K562 (cell line): ENCODE measurements around the gene ZNF672. TPM values are rescaled to one million over a fixed set of nuclear protein-coding genes. Genes with fewer than 3 reads are reported as not detected.

ENCODE experiments used
- ATAC-seq: fragments of 200-7000 bp; cut with Tn5 transposase; 3 replicates; pipeline ENCODE4 v1.9.1; 2020; ENCODE audit warnings: moderate library complexity
- BruUV-seq: library from RNA; stranded (reverse); fragments of 400-500 nt; replicated peaks from 2 replicates; lab custom pipeline; 2021; lab: Mats Ljungman, UMichigan
- CTCF ChIA-PET: fragments of 300-600 bp; formaldehyde crosslinking; extraction: SDS; loops from one replicate; lab custom pipeline; 2021; ENCODE audit warnings: low intra/inter-chr PET ratio; lab: Yijun Ruan, JAX
- POLR2A ChIA-PET: fragments of 300-600, 350-650 bp; sonication (Branson Sonifier 250); formaldehyde crosslinking; extraction: SDS; loops from one replicate; lab custom pipeline; 2021; ENCODE audit warnings: antibody characterized with exemption, inconsistent platforms; lab: Yijun Ruan, JAX
- DNase-seq, 4 experiments: peaks; one replicate each; pipeline versions ENCODE4 v3.0.0 to v3.0.0-alpha.2; 2011 to 2018; ENCODE audit warnings: low spot score in 3 of 4, mixed read lengths in 3 of 4; ENCODE audit errors: extremely low read depth in 1 of 4
- FAIRE-seq: peaks from 2 replicates; lab custom pipeline; 2011; peaks lifted over from hg19 to GRCh38; lab: Jason Lieb, UNC
- H2AFZ ChIP-seq: 2 replicates; pipeline ENCODE4 v1.6.0; 2011; ENCODE audit warnings: low read depth, low read length, control low read depth, inconsistent platforms
- H3K27ac ChIP-seq: fragments of 200-600 bp; 3 replicates; pipeline ENCODE4 v1.8.0; 2011; ENCODE audit warnings: low read depth, mild to moderate bottlenecking, control low read depth, inconsistent platforms, low read length, moderate library complexity, mixed read lengths; ENCODE audit errors: extremely low read depth
- H3K27me3 ChIP-seq, 2 experiments: fragments of 300-600 bp in 1 of 2; 2 replicates in 1 of 2; 3 replicates in 1 of 2; pipeline versions ENCODE4 v1.6.0 to v1.8.0; 2011; ENCODE audit warnings: inconsistent platforms in 2 of 2, low read length in 2 of 2, mild to moderate bottlenecking in 1 of 2, mixed read lengths in 1 of 2, moderate library complexity in 1 of 2; ENCODE audit not compliant: control insufficient read depth in 2 of 2, insufficient read depth in 2 of 2
- H3K36me3 ChIP-seq: fragments of 300-600 bp; 3 replicates; pipeline ENCODE4 v1.8.0; 2011; ENCODE audit warnings: mild to moderate bottlenecking, low read length, inconsistent platforms; ENCODE audit not compliant: control insufficient read depth, insufficient read depth
- H3K4me1 ChIP-seq, 2 experiments: fragments of 200-600 bp in 1 of 2; replicated peaks in 1 of 2; 2 replicates in 1 of 2; 3 replicates in 1 of 2; pipeline versions ENCODE4 v1.5.1 to v1.8.0; 2011; ENCODE audit warnings: inconsistent platforms in 2 of 2, low read length in 2 of 2, mild to moderate bottlenecking in 1 of 2, mixed read lengths in 1 of 2, moderate library complexity in 1 of 2; ENCODE audit not compliant: control insufficient read depth in 2 of 2, insufficient read depth in 2 of 2
- H3K4me2 ChIP-seq: 2 replicates; pipeline ENCODE4 v1.6.1; 2011; ENCODE audit warnings: low read length, control low read depth, inconsistent platforms, mixed read lengths; ENCODE audit not compliant: insufficient read depth
- H3K4me3 ChIP-seq: fragments of 200-600 bp; sonication (generic), shearing (Covaris generic); 2 replicates; pipeline ENCODE4 v1.5.1; 2016; ENCODE audit warnings: control low read depth, inconsistent platforms
- H3K79me2 ChIP-seq: fragments of 200-600 bp; 3 replicates; pipeline ENCODE4 v1.8.0; 2011; ENCODE audit warnings: low read length, inconsistent platforms; ENCODE audit not compliant: control insufficient read depth, insufficient read depth
- H3K9ac ChIP-seq, 2 experiments: 2 replicates each; pipeline versions ENCODE4 v1.6.0 to v1.6.1; 2011; ENCODE audit warnings: low read depth in 2 of 2, low read length in 2 of 2, control low read depth in 1 of 2, inconsistent platforms in 1 of 2, mild to moderate bottlenecking in 1 of 2, mixed read lengths in 1 of 2; ENCODE audit not compliant: insufficient read depth in 1 of 2
- H3K9me1 ChIP-seq: one replicate; pipeline ENCODE4 v1.6.0; 2011; ENCODE audit warnings: inconsistent platforms, mild to moderate bottlenecking, low read length, moderate library complexity; ENCODE audit not compliant: control insufficient read depth, insufficient read depth
- H3K9me3 ChIP-seq: replicated peaks from 2 replicates; pipeline ENCODE4 v1.5.1; 2011; ENCODE audit warnings: low read depth, low read length, inconsistent platforms; ENCODE audit not compliant: control insufficient read depth, insufficient read depth
- H4K20me1 ChIP-seq: replicated peaks from 2 replicates; pipeline ENCODE4 v1.6.1; 2011; ENCODE audit warnings: low read length, inconsistent platforms, mixed read lengths; ENCODE audit not compliant: control insufficient read depth, insufficient read depth
- ATF7 ChIP-seq: fragments of 450-650 bp; IDR thresholded peaks from 2 replicates; pipeline ENCODE4 v1.7.1; 2014; ENCODE audit warnings: mild to moderate bottlenecking, moderate library complexity
- CAMTA2 ChIP-seq: fragments of 250-450 bp; sonication (Bioruptor Pico); conservative IDR thresholded peaks from 2 replicates; pipeline ENCODE4 v1.5.1; 2022
- MYNN ChIP-seq, 2 experiments: sonication (generic); formaldehyde crosslinking in 1 of 2; IDR thresholded peaks; 2 replicates each; pipeline versions ENCODE4 v1.5.0 to v1.6.1; 2016 to 2020; ENCODE audit warnings: antibody characterized with exemption in 1 of 2, missing genetic modification reagents in 1 of 2
- POLR2AphosphoS2 ChIP-seq: IDR thresholded peaks from 2 replicates; pipeline ENCODE4 v1.6.1; 2012; ENCODE audit warnings: low read length, improper control_type of control experiment
- POLR2AphosphoS5 ChIP-seq: IDR thresholded peaks from 2 replicates; pipeline ENCODE4 v1.6.1; 2011; ENCODE audit warnings: mild to moderate bottlenecking, low read depth, low read length, moderate library complexity; ENCODE audit not compliant: control insufficient read depth, insufficient read depth
- RAD51 ChIP-seq: fragments of 450-650 bp; IDR thresholded peaks from 2 replicates; pipeline ENCODE4 v1.7.1; 2016; ENCODE audit warnings: low read depth, mild to moderate bottlenecking, borderline replicate concordance
- SMARCC2 ChIP-seq: fragments of 450-650 bp; IDR thresholded peaks from 2 replicates; pipeline ENCODE4 v1.6.1; 2017; ENCODE audit warnings: antibody characterized with exemption, moderate library complexity, mild to moderate bottlenecking, low read depth
- TBL1XR1 ChIP-seq, 2 experiments: IDR thresholded peaks; 2 replicates each; pipeline ENCODE4 v1.6.1; 2012; ENCODE audit warnings: improper control_type of control experiment in 2 of 2, low read length in 2 of 2, mild to moderate bottlenecking in 1 of 2
- ZBTB49 ChIP-seq: sonication (generic); formaldehyde crosslinking; IDR thresholded peaks from 2 replicates; pipeline ENCODE4 v1.8.0; 2022; ENCODE audit warnings: missing genetic modification reagents, mild to moderate bottlenecking, borderline replicate concordance
- ZNF311 ChIP-seq: fragments of 250-450 bp; sonication (Bioruptor Pico); IDR thresholded peaks from 2 replicates; pipeline ENCODE4 v1.4.0; 2020; ENCODE audit warnings: mild to moderate bottlenecking, moderate library complexity
- ZNF717 ChIP-seq: fragments of 250-450 bp; sonication (Bioruptor Pico); IDR thresholded peaks from 2 replicates; pipeline ENCODE4 v1.5.0; 2021
- WGBS: fragments of 100-300 bp; shearing (Covaris generic); methylation state at CpG from one replicate; pipeline ENCODE4 v1.1.6; 2016; ENCODE audit warnings: low coverage, mixed read lengths; ENCODE audit not compliant: insufficient coverage; ENCODE audit errors: missing lambda C conversion rate; 5-methylcytosine and 5-hydroxymethylcytosine counted together
- in situ Hi-C: fragments of 300-500 bp; cut with MboI; formaldehyde crosslinking; loops from 4 replicates; pipeline ENCODE4 v1.15.0; 2018; ENCODE audit warnings: inconsistent platforms, mixed read lengths
- intact Hi-C: fragments of 100-400 bp; cut with micrococcal nuclease; formaldehyde crosslinking; loops from 2 replicates; pipeline ENCODE4 v1.14.2; 2022
- polyA plus RNA-seq, 8 experiments: library from polyadenylated mRNA; depleted of rRNA in 4 of 8; stranded (reverse) in 5 of 8; unstranded in 3 of 8; fragments of >200 nt; fragmentation: Nextera tagmentation in 2 of 8; fragmentation: Illumina TruSeq in 1 of 8; extraction: Ambion mirVana in 2 of 8; extraction: Trizol in 1 of 8; gene quantifications; 2 replicates each; pipeline versions ENCODE4 v1.2.1 to v1.2.3, GENCODE V29; 2011 to 2014; ENCODE audit warnings: inconsistent platforms in 1 of 8, missing spikeins in 1 of 8
- total RNA-seq, 7 experiments: library from RNA; depleted of rRNA in 6 of 7; stranded (reverse); fragments of >200 nt in 6 of 7; fragmentation: Illumina TruSeq in 2 of 7; extraction: Trizol in 2 of 7; gene quantifications; 2 replicates each; pipeline versions ENCODE4 v1.2.1 to v1.2.3, GENCODE V29; 2011 to 2021; ENCODE audit warnings: low replicate concordance in 1 of 7
- TF ChIP-seq, protein P1 (sequence below): sonication (generic); formaldehyde crosslinking; IDR thresholded peaks from 2 replicates; pipeline ENCODE4 v1.8.0; 2023; ENCODE audit warnings: missing genetic modification reagents, mild to moderate bottlenecking, borderline replicate concordance
- TF ChIP-seq, protein P2 (sequence below), 2 experiments: fragments of 250-450 bp in 1 of 2; fragments of 450-650 bp in 1 of 2; sonication (Bioruptor Pico) in 1 of 2; IDR thresholded peaks; 2 replicates each; pipeline versions ENCODE4 v1.6.1 to v1.8.0; 2016 to 2021; ENCODE audit warnings: mild to moderate bottlenecking in 2 of 2, moderate library complexity in 2 of 2, missing compliant biosample characterization in 1 of 2, missing genetic modification characterization in 1 of 2

The ZNF672 gene
- total and polyA plus RNA-seq, 9 of the 15 experiments (the other 6 are each of a cell fraction or from before 2014, with no cell fraction given), result 1.9 to 57.9 (median 24.1) TPM

GRCh38 chr1:248886237-248886895, 48.3 kb downstream of the ZNF672 start:
- no peaks in the 10 kb centered on the region for H4K20me1 ChIP-seq
- H3K27ac ChIP-seq, result peak overlapping the region; percentile 51
- no peaks in the 10 kb centered on the region for H3K36me3 ChIP-seq
- 0% methylated on average over 1 of the region's 1 CpG for WGBS
- H3K4me2 ChIP-seq, result peak overlapping the region; percentile 0; the same call in 1 of the 2 replicates
- no peaks in the 10 kb centered on the region for H3K27me3 ChIP-seq
- no TSS peak for BruUV-seq
- POLR2A ChIA-PET, result interaction anchor here (1.0 to 3.3 kb wide), 2 partner anchors 13 to 28 kb away, joined by 4 to 19 read pairs; partner anchors contain the start of gene ZNF692
- H3K9me1 ChIP-seq, result no peaks in the 10 kb centered on the region
- peak overlapping the region; percentile 37 to 75; a peak in 3 of 4 replicates for H3K9ac ChIP-seq
- CTCF ChIA-PET, result no interaction called here
- peaks cover 23 to 56% of the 10 kb centered on the region in 2 experiments for H3K4me1 ChIP-seq
- DNase-seq (peak in 1 of 4 experiments; percentile 51), FAIRE-seq (no peak), ATAC-seq (no peak)
- intact Hi-C loops (no loop called here), in situ Hi-C loops (no loop called here)
- H3K79me2 ChIP-seq, result no peaks in the 10 kb centered on the region
- no peak overlapping the region for H3K4me3 ChIP-seq
- H2AFZ ChIP-seq, result peak overlapping the region; percentile 81
- H3K9me3 ChIP-seq, result no peaks in the 10 kb centered on the region
- TF ChIP-seq RAD51 (no peak), CAMTA2 (CRISPR knock-in tag) (no peak), SMARCC2 (no peak), ATF7 (no peak), MYNN (IDR thresholded peaks at IDR 0.05) (no peak), MYNN (CRISPR knock-in tag; IDR thresholded peaks at IDR 0.05) (no peak), ZBTB49 (CRISPR knock-in tag) (no peak), POLR2AphosphoS5 (no peak), ZNF311 (0 out of 2 replicates have a peak, but pooled peaks have one; percentile 47), POLR2AphosphoS2 (no peak), ZNF717 (CRISPR knock-in tag) (no peak), TBL1XR1 (IDR thresholded peaks at IDR 0.05; ENCODE audit: low read length in 2 of 2) (no peak)
- TF ChIP-seq, protein P1, sequence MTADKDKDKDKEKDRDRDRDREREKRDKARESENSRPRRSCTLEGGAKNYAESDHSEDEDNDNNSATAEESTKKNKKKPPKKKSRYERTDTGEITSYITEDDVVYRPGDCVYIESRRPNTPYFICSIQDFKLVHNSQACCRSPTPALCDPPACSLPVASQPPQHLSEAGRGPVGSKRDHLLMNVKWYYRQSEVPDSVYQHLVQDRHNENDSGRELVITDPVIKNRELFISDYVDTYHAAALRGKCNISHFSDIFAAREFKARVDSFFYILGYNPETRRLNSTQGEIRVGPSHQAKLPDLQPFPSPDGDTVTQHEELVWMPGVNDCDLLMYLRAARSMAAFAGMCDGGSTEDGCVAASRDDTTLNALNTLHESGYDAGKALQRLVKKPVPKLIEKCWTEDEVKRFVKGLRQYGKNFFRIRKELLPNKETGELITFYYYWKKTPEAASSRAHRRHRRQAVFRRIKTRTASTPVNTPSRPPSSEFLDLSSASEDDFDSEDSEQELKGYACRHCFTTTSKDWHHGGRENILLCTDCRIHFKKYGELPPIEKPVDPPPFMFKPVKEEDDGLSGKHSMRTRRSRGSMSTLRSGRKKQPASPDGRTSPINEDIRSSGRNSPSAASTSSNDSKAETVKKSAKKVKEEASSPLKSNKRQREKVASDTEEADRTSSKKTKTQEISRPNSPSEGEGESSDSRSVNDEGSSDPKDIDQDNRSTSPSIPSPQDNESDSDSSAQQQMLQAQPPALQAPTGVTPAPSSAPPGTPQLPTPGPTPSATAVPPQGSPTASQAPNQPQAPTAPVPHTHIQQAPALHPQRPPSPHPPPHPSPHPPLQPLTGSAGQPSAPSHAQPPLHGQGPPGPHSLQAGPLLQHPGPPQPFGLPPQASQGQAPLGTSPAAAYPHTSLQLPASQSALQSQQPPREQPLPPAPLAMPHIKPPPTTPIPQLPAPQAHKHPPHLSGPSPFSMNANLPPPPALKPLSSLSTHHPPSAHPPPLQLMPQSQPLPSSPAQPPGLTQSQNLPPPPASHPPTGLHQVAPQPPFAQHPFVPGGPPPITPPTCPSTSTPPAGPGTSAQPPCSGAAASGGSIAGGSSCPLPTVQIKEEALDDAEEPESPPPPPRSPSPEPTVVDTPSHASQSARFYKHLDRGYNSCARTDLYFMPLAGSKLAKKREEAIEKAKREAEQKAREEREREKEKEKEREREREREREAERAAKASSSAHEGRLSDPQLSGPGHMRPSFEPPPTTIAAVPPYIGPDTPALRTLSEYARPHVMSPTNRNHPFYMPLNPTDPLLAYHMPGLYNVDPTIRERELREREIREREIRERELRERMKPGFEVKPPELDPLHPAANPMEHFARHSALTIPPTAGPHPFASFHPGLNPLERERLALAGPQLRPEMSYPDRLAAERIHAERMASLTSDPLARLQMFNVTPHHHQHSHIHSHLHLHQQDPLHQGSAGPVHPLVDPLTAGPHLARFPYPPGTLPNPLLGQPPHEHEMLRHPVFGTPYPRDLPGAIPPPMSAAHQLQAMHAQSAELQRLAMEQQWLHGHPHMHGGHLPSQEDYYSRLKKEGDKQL (CRISPR knock-in tag), result no peak
- TF ChIP-seq, protein P2, sequence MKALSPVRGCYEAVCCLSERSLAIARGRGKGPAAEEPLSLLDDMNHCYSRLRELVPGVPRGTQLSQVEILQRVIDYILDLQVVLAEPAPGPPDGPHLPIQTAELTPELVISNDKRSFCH (CRISPR knock-in tag; IDR thresholded peaks at IDR 0.05), result no peak
- TF ChIP-seq, protein P2 (tag; IDR thresholded peaks at IDR 0.05), result no peak
